HG03378 (cell line): ENCODE measurements around the gene SYNPO.

Source experiments
- ATAC-seq: cut with Tn5 transposase; IDR thresholded peaks from one replicate; pipeline ENCODE4 v1.9.1; 2021; ENCODE audit warnings: mild to moderate bottlenecking, moderate library complexity; ENCODE audit not compliant: unreplicated experiment

Gene SYNPO

GRCh38 chr5:150640311-150641005 is at the start of gene SYNPO:
Gene SYNPO, plus strand, starts transcription at chr5:150640660. Its CDS starts 7,616 bp downstream, at chr5:150648276.
- no peak for ATAC-seq

GRCh38 chr5:150590979-150591695 is 49.3 kb upstream of the SYNPO start:
- no peak for ATAC-seq

GRCh38 chr5:150593593-150593992 is 46.9 kb upstream of the SYNPO start:
- ATAC-seq, result no peak

- no peak for ATAC-seq
Measured at GRCh38 chr5:150593996-150594395, 46.5 kb upstream of the SYNPO start.

- ATAC-seq, result no peak
Measured at GRCh38 chr5:150595466-150596031, 44.9 kb upstream of the SYNPO start.

GRCh38 chr5:150596313-150596712 is 44.1 kb upstream of the SYNPO start:
- ATAC-seq, result no peak

- no peak for ATAC-seq
Measured at GRCh38 chr5:150596826-150597225, 43.6 kb upstream of the SYNPO start.

- ATAC-seq, result no peak
Measured at GRCh38 chr5:150598006-150598405, 42.5 kb upstream of the SYNPO start.

GRCh38 chr5:150598821-150599273 is 41.6 kb upstream of the SYNPO start:
- ATAC-seq, result no peak

- ATAC-seq, result no peak
Measured at GRCh38 chr5:150599281-150599680, 41.2 kb upstream of the SYNPO start.

GRCh38 chr5:150599917-150600511 is 40.4 kb upstream of the SYNPO start:
- no peak for ATAC-seq

GRCh38 chr5:150600616-150601490 is 39.6 kb upstream of the SYNPO start:
- ATAC-seq, result no peak

- ATAC-seq, result no peak
Measured at GRCh38 chr5:150601491-150602345, 38.7 kb upstream of the SYNPO start.

- ATAC-seq, result no peak
Measured at GRCh38 chr5:150603052-150603451, 37.4 kb upstream of the SYNPO start.

GRCh38 chr5:150603491-150603890 is 37.0 kb upstream of the SYNPO start:
- ATAC-seq, result no peak

- ATAC-seq, result no peak
Measured at GRCh38 chr5:150604010-150604409, 36.5 kb upstream of the SYNPO start.

- no peak for ATAC-seq
Measured at GRCh38 chr5:150604894-150605440, 35.5 kb upstream of the SYNPO start.

GRCh38 chr5:150605546-150605945 is 34.9 kb upstream of the SYNPO start:
- no peak for ATAC-seq

GRCh38 chr5:150606476-150606875 is 34.0 kb upstream of the SYNPO start:
- ATAC-seq, result no peak
